Esophagus (tissue), 2 donors: ENCODE results near the gene P4HA1. TPM values are rescaled to one million over a fixed set of nuclear protein-coding genes. Genes with fewer than 3 reads are reported as not detected.

Experiments used
- H3K27ac ChIP-seq, 2 donors: one replicate each; pipeline ENCODE4 v1.5.1; 2013; ENCODE audit warnings: low read depth in 2 of 2, mild to moderate bottlenecking in 2 of 2, inconsistent platforms in 1 of 2, low read length in 1 of 2, moderate library complexity in 1 of 2
- H3K27me3 ChIP-seq, 2 donors: one replicate each; pipeline ENCODE4 v1.6.1; 2013; ENCODE audit warnings: low read length in 2 of 2, control low read depth in 1 of 2, mild to moderate bottlenecking in 1 of 2; ENCODE audit not compliant: insufficient read depth in 2 of 2, control insufficient read depth in 1 of 2
- H3K36me3 ChIP-seq, 2 donors: one replicate each; pipeline ENCODE4 v1.6.1; 2013; ENCODE audit warnings: low read length in 1 of 2; ENCODE audit not compliant: control insufficient read depth in 2 of 2, insufficient read depth in 2 of 2
- H3K4me1 ChIP-seq, 2 donors: one replicate each; pipeline ENCODE4 v1.6.1; 2013; ENCODE audit warnings: low read length in 1 of 2; ENCODE audit not compliant: control insufficient read depth in 2 of 2, insufficient read depth in 2 of 2
- H3K4me3 ChIP-seq, 2 donors: one replicate each; pipeline ENCODE4 v1.5.1; 2013; ENCODE audit warnings: low read length in 2 of 2, mild to moderate bottlenecking in 2 of 2, low read depth in 1 of 2, moderate library complexity in 1 of 2
- H3K9me3 ChIP-seq, 2 donors: one replicate each; pipeline ENCODE4 v1.6.1; 2013; ENCODE audit warnings: mild to moderate bottlenecking in 2 of 2, low read depth in 1 of 2, low read length in 1 of 2, moderate library complexity in 1 of 2; ENCODE audit not compliant: control insufficient read depth in 2 of 2, insufficient read depth in 1 of 2
- WGBS, 2 donors: extraction: QIAGEN DNeasy Blood & Tissue Kit; methylation state at CpG; one replicate each; pipeline ENCODE4 v1.1.7; 2013; 5-methylcytosine and 5-hydroxymethylcytosine counted together
- polyA plus RNA-seq, 2 donors: library from polyadenylated mRNA; stranded (reverse); fragments of 200-250 nt; gene quantifications; one replicate each; pipeline ENCODE4 v1.2.3, GENCODE V29; 2013
- donor health status: healthy with polysubstance abuse.
- donor health status: Bipolar disorder and iron deficiency.

Gene P4HA1
- polyA plus RNA-seq, 2 donors = 4.0 to 5.1 TPM

DNA sequence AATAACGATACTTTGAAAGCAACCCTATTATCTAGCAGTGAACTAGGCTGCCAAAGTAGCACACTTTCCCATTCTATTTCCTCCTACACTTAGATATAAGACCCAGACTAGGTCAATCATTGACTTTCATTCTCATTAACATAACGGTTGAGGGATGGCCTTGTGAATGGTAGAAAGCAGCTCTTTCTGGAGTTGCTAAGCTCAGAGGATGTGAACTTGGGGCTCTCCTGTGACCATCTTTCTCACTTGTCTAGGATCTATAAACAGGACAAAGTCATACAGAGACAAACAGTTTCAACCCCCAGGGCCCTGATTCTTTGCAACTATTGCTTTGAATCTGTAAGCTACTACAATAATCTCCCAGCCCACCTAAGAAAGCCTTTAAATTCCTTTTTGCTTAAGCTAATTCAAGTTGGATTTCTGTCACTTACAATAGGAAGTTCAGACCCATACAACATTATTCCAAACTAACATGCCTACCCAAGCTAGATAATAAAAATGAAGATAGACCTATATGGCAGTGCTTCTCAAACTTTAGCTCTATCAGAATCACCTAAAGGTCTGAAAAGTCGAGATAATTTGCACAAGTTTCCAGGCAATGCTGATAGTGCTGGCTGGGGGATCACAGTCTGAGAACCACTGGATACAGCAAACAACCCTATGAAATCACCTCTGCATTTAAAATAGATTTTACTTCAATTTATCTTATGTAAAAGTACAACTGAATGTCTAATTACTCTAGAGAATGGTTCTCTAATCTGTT lies 16.7 kb downstream of the P4HA1 start:
- Histone ChIP-seq H3K27me3 (no peaks in the 10 kb centered on the region), H3K4me1 (no peaks in the 10 kb centered on the region), H3K4me3 (no peak overlapping the region), H3K9me3 (no peaks in the 10 kb centered on the region), H3K27ac (no peak overlapping the region), H3K36me3 (no peaks in the 10 kb centered on the region)
- 80 to 93% methylated on average over 3 of the region's 3 CpGs for WGBS, 2 donors

DNA sequence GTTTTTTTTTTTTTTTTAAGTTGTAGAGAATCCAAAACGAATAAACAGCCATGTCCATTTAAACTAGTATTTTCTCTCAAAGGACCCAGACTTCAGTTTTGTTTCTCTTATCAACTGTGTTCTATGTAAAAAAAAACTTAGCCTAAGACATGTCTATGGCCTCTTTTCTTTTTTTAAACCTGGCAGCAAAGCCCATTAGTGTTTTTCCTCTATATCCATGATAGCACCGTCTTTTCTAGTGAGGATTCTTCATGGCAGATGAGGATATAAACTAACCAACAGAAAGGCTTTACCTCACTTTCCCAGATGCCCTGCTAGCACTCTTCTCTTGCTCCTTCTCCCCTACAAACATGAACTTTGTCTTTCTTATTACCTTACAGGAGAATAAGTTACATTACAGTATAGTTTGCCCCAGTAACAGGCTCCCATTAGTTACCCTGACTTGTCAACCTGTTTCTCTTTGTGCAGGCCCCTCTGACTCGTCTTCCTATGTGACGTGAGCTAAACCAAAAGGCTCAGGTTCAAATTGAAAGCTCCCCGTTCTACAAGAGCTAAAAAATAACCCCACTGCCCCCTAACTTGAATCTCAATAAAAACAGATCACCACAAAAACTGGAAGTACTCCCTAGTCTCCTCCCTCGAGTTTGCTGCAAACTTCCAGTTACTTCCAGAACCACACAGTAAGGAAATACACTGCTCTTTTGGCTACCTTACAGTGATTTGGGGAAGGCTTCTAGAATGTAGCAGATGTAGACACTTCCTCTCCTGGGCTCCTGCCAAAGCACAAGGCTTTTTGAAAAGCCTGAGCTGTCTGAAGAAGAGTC lies 20.1 kb downstream of the P4HA1 start:
- no peaks in the 10 kb centered on the region for H3K36me3 ChIP-seq
- no peak overlapping the region for H3K4me3 ChIP-seq
- 42 to 43% methylated on average over 6 of the region's 6 CpGs for WGBS, 2 donors
- peak overlapping the region in 1 of 2 donors; percentile 4 for H3K27ac ChIP-seq
- no peaks in the 10 kb centered on the region for H3K27me3 ChIP-seq
- H3K9me3 ChIP-seq = no peaks in the 10 kb centered on the region
- no peaks in the 10 kb centered on the region for H3K4me1 ChIP-seq

DNA sequence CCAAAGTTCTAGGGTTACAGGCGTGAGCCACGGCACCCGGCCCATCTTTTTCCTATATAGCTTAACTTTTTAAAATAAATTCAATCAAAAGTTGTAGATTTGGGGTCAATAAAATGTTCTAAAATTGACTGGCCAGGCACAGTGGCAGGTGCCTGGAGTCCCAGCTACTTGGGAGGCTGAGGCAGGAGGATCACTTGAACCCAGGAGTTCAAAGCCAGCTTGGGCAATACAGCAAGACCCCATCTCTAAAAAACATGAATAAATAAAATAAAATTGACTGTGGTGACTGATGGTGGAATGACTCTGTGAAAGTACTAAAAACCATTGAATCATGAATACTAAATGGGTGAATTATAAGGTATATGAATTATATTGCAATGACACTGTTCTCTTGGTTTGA lies 20.8 kb downstream of the P4HA1 start:
- Histone ChIP-seq H3K9me3 (no peaks in the 10 kb centered on the region), H3K4me1 (no peaks in the 10 kb centered on the region), H3K36me3 (no peaks in the 10 kb centered on the region), H3K4me3 (no peak overlapping the region), H3K27ac (peak overlapping the region in 1 of 2 donors; percentile 3), H3K27me3 (no peaks in the 10 kb centered on the region)
- WGBS, 2 donors = 77 to 99% methylated on average over 3 of the region's 3 CpGs

DNA sequence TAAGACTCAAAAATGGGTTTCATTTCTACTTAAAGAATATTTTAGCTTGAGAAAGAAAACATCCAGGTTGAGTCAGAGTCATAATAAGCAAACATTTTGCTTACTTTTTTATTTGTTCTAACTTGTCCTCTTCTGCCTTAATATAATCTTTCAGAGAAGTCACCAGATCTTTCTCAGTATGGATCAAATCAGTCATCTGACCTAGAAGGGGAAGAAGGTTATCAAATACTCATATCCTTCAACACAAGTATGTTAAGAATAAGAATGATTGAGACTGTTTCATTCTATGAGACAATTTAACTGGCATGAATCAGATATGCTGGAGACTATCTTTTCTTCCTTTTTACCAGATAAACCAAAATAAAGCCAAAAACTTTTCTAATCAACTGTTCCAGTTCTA lies 23.0 kb downstream of the P4HA1 start:
- H3K27ac ChIP-seq = no peak overlapping the region
- no peaks in the 10 kb centered on the region for H3K4me1 ChIP-seq
- H3K36me3 ChIP-seq = no peaks in the 10 kb centered on the region
- H3K27me3 ChIP-seq = no peaks in the 10 kb centered on the region
- no peak overlapping the region for H3K4me3 ChIP-seq
- no peaks in the 10 kb centered on the region for H3K9me3 ChIP-seq

DNA sequence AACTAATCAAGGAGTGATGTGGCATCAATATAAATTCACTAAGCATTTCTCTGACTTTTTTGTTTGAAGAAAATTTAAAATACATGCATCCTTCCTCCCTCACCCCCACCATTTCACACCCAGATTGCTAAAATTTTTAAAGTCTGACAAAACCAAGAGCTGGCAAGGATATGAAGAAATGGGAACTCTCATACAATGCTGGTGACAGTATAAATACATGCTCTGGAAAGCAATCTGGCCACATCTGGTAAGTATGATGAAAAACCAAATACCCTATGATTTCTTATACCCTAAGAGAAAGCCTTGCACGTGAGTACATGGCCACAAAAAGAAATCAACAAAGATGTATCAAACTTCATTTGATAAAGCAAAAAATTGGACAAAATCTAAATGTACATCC lies 31.2 kb downstream of the P4HA1 start:
- Histone ChIP-seq H3K4me3 (no peak overlapping the region), H3K36me3 (peaks cover 2% of the 10 kb centered on the region in 2 donors), H3K9me3 (no peaks in the 10 kb centered on the region), H3K4me1 (no peaks in the 10 kb centered on the region), H3K27me3 (no peaks in the 10 kb centered on the region), H3K27ac (no peak overlapping the region)
- WGBS, 2 donors = 88 to 95% methylated on average over 1 of the region's 1 CpG

DNA sequence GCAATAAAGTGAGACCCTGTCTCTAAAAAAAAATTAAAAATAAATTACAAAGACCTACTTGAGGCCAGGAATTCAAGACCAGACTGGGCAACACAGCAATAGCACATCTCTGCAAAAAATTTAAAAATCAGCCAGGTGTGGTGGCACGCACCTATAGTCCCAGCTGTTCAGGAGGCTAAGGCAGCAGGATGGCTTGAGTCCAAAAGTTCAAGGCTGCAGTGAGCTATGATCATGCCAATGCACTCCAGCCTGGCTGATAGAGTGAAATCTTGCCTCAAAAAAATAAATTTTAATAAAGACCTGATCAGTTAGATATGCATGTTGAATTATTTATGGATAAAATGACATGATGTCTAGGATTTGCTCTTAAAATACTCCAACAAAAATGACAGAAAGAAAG lies 34.9 kb downstream of the P4HA1 start:
- Histone ChIP-seq H3K4me1 (no peaks in the 10 kb centered on the region), H3K27ac (no peak overlapping the region), H3K4me3 (no peak overlapping the region), H3K9me3 (no peaks in the 10 kb centered on the region), H3K36me3 (peaks cover 2% of the 10 kb centered on the region in 2 donors), H3K27me3 (no peaks in the 10 kb centered on the region)
- 80 to 86% methylated on average over 1 of the region's 1 CpG for WGBS, 2 donors

DNA sequence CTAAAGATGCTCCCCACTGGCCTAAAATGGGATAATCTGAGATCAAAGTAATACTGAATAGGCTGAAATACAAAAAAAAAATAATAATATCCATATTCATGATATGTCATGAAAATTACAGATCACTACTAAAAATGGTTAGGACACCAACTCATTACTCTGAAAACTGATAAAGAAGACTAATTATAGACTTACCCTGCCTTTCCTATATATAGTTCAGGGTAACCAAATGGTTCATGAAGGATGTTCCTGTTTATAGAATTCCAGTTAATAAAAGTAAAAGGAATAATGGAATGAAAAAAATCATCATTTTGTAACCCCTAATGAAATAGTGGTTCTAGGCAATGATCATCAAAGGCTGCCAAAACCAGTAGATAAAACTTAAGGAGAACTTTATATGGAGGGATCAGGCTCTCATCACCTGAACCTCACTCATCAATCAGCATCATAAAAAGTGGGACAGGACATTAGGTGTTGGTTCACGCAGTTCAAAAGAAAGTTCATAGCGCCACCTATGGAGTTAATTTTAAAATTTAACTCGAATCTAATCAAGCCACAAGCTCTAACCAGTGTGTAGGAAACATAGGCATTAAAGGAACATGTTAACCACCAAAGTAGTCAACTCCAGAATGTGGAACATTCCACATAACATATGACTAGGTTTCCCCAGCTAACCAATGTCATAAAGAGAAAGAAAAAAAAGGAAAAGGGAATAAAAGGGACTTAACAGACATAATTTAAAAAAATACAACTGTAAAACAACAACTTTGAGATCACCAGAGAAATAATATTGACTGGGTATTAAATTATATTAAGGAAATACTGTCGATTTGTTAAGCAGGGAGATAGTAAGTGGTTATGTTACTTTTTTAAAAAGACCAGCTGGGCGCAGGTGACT lies 35.7 kb downstream of the P4HA1 start:
- H3K27me3 ChIP-seq = no peaks in the 10 kb centered on the region
- H3K4me3 ChIP-seq = no peak overlapping the region
- 35 to 41% methylated on average over 5 of the region's 5 CpGs for WGBS, 2 donors
- H3K27ac ChIP-seq = no peak overlapping the region
- no peaks in the 10 kb centered on the region for H3K9me3 ChIP-seq
- no peaks in the 10 kb centered on the region for H3K4me1 ChIP-seq
- peaks cover 0 to 2% of the 10 kb centered on the region in 2 donors for H3K36me3 ChIP-seq

DNA sequence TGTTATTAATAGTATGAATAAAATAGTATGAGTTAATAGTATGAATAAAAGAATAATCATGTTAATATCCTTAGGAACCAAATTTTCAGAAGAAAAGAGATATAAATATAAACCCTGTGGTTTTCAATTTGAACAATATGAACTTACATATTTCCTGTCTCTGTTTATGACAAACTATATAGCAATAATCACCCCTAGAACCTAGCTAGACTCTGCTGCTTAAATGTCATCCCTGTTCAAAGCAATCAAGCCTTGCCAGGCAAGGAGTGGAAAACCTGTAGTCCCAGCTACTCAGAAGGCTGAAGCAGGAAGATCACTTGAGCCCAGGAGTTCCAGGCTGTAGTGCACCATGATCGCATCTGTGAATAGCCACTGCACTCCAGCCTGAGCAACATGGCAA lies 36.5 kb downstream of the P4HA1 start:
- Histone ChIP-seq H3K27ac (no peak overlapping the region), H3K4me3 (no peak overlapping the region), H3K27me3 (no peaks in the 10 kb centered on the region), H3K4me1 (no peaks in the 10 kb centered on the region), H3K9me3 (no peaks in the 10 kb centered on the region), H3K36me3 (peaks cover 0 to 2% of the 10 kb centered on the region in 2 donors)
- WGBS, 2 donors = 90 to 94% methylated on average over 1 of the region's 1 CpG

DNA sequence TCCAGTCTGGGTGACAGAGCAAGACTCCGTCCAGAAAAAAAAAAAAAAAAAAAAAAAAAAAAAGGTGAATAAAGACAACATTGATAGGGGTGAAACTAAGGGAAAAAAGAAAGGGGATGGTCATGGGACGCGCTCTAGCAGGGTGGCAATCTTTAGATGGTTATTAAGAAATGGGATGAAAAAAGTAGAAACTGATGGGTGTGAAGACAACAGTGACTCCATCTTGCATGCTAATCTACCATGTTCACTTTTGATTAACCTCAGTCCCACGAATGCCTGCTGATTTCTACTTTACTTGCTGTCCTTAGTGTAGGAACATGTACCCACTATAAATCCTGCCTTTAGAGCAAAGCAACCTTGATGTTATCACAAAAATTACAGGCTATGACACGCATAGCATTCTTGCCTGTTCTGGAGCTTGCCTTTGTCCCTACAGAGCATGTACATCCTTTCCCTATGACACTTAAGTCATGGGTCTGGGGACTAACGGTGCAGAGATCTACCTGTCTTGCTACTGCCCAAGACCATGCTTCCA lies 38.5 kb downstream of the P4HA1 start:
- no peaks in the 10 kb centered on the region for H3K36me3 ChIP-seq
- no peaks in the 10 kb centered on the region for H3K27me3 ChIP-seq
- 94 to 95% methylated on average over 6 of the region's 6 CpGs for WGBS, 2 donors

More for the DNA sequence above, 38.5 kb downstream of the P4HA1 start:
- Histone ChIP-seq H3K4me1 (no peaks in the 10 kb centered on the region), H3K9me3 (no peaks in the 10 kb centered on the region), H3K27ac (no peak overlapping the region), H3K4me3 (no peak overlapping the region)
